B cell (primary cell): ENCODE measurements around the gene POLQ. TPM values are rescaled to one million over a fixed set of nuclear protein-coding genes. Genes with fewer than 3 reads are reported as not detected.

Source experiments
- ATAC-seq: fragments of 200-7000 bp; cut with Tn5 transposase; one replicate; pipeline ENCODE4 v1.10.0; 2021; ENCODE audit warnings: low read depth, mild to moderate bottlenecking, moderate number of reproducible peaks, moderate library complexity
- CTCF ChIA-PET: fragments of 350-600 bp; sonication (Branson Sonifier 250); formaldehyde crosslinking; loops from one replicate; lab custom pipeline; 2021; ENCODE audit warnings: antibody characterized with exemption, inconsistent platforms; lab: Charles Lee
- POLR2A ChIA-PET: fragments of 350-600 bp; sonication (Branson Sonifier 250); formaldehyde crosslinking; loops from one replicate; lab custom pipeline; 2021; ENCODE audit warnings: antibody characterized with exemption; lab: Charles Lee
- DNase-seq: peaks from one replicate; pipeline ENCODE4 v3.0.0; 2013
- H2AFZ ChIP-seq: 2 replicates; pipeline ENCODE4 v1.6.1; 2012; ENCODE audit warnings: mild to moderate bottlenecking, low read depth, low read length; ENCODE audit not compliant: insufficient read depth, poor library complexity, severe bottlenecking
- H3K27ac ChIP-seq, 2 donors: 1 replicate in 1 of 2; 2 replicates in 1 of 2; pipeline ENCODE4 v1.5.1; 2012 to 2013; ENCODE audit warnings: low read length in 2 of 2, mild to moderate bottlenecking in 2 of 2, moderate library complexity in 1 of 2
- H3K27me3 ChIP-seq, 4 experiments: fragments of 200-600 bp in 1 of 4; sonication (generic) in 1 of 4; replicated peaks in 1 of 4; 1 replicate in 2 of 4; 2 replicates in 2 of 4; pipeline versions ENCODE4 v1.6.1 to v1.7.0; 2013 to 2016; ENCODE audit warnings: low read length in 3 of 4, mild to moderate bottlenecking in 2 of 4, mixed read lengths in 1 of 4, moderate library complexity in 1 of 4; ENCODE audit not compliant: insufficient read depth in 4 of 4, control insufficient read depth in 3 of 4; ENCODE audit errors: control extremely low read depth in 1 of 4
- H3K36me3 ChIP-seq, 2 experiments: replicated peaks in 1 of 2; 1 replicate in 1 of 2; 2 replicates in 1 of 2; pipeline versions ENCODE4 v1.6.1 to v1.7.1; 2013; ENCODE audit warnings: low read length in 1 of 2; ENCODE audit not compliant: insufficient read depth in 2 of 2, control insufficient read depth in 1 of 2; ENCODE audit errors: control extremely low read depth in 1 of 2, extremely low read depth in 1 of 2
- H3K4me1 ChIP-seq, 2 donors: fragments of 200-600 bp in 1 of 2; sonication (generic) in 1 of 2; 1 replicate in 1 of 2; 2 replicates in 1 of 2; pipeline versions ENCODE4 v1.5.1 to v1.6.1; 2013 to 2017; ENCODE audit warnings: low read length in 2 of 2; ENCODE audit not compliant: control insufficient read depth in 2 of 2, insufficient read depth in 2 of 2
- H3K4me2 ChIP-seq: replicated peaks from 2 replicates; pipeline ENCODE3; 2012; ENCODE audit warnings: mild to moderate bottlenecking, low read depth, low read length; ENCODE audit not compliant: poor library complexity, severe bottlenecking
- H3K4me3 ChIP-seq, 5 experiments: fragments of 200-600 bp in 1 of 5; sonication (generic) in 1 of 5; 1 replicate in 3 of 5; 2 replicates in 2 of 5; pipeline versions ENCODE4 v1.5.1 to v1.7.0; 2011 to 2016; ENCODE audit warnings: low read length in 4 of 5, mild to moderate bottlenecking in 4 of 5, low read depth in 2 of 5, control low read depth in 1 of 5, moderate library complexity in 1 of 5; ENCODE audit not compliant: insufficient read depth in 1 of 5; ENCODE audit errors: control extremely low read depth in 1 of 5, extremely low read depth in 1 of 5
- H3K79me2 ChIP-seq: fragments of 200-600 bp; sonication (generic); one replicate; pipeline ENCODE4 v1.6.0; 2016; ENCODE audit warnings: low read length; ENCODE audit not compliant: control insufficient read depth, insufficient read depth
- H3K9ac ChIP-seq: fragments of 200-600 bp; sonication (generic); 2 replicates; pipeline ENCODE4 v1.6.1; 2017; ENCODE audit warnings: mild to moderate bottlenecking, low read length, moderate library complexity
- H3K9me3 ChIP-seq, 3 donors: one replicate each; pipeline versions ENCODE4 v1.6.1 to v1.7.1; 2013; ENCODE audit warnings: low read length in 2 of 3; ENCODE audit not compliant: control insufficient read depth in 2 of 3, insufficient read depth in 1 of 3; ENCODE audit errors: control extremely low read depth in 1 of 3
- H4K20me1 ChIP-seq: 2 replicates; pipeline ENCODE4 v1.6.0; 2012; ENCODE audit warnings: mild to moderate bottlenecking, low read length; ENCODE audit not compliant: insufficient read depth, control insufficient read depth, poor library complexity, severe bottlenecking
- H3K27ac Mint-ChIP-seq: one replicate; pipeline ENCODE4 v1.8.0; 2021; ENCODE audit warnings: mixed read lengths
- H3K27me3 Mint-ChIP-seq: one replicate; pipeline ENCODE4 v1.8.0; 2021; ENCODE audit warnings: mixed read lengths
- H3K4me1 Mint-ChIP-seq: one replicate; pipeline ENCODE4 v1.8.0; 2021; ENCODE audit warnings: mixed read lengths
- H3K4me3 Mint-ChIP-seq: one replicate; pipeline ENCODE4 v1.8.0; 2021; ENCODE audit warnings: mixed read lengths
- H3K9me3 Mint-ChIP-seq: one replicate; pipeline ENCODE4 v1.8.0; 2022; ENCODE audit warnings: mixed read lengths; ENCODE audit not compliant: insufficient read depth
- EZH2 ChIP-seq: IDR thresholded peaks from 2 replicates; pipeline ENCODE4 v1.6.1; 2012; ENCODE audit warnings: borderline replicate concordance, low read depth, mild to moderate bottlenecking, moderate library complexity, low read length; ENCODE audit not compliant: insufficient read depth, poor library complexity, severe bottlenecking
- WGBS: methylation state at CpG from one replicate; pipeline ENCODE4 v1.1.5; 2013; ENCODE audit warnings: missing lambda C conversion rate; ENCODE audit not compliant: insufficient coverage; 5-methylcytosine and 5-hydroxymethylcytosine counted together
- intact Hi-C: fragments of 100-400 bp; cut with micrococcal nuclease; formaldehyde crosslinking; loops from one replicate; pipeline ENCODE4 v1.10.0; 2022
- polyA plus RNA-seq: library from polyadenylated mRNA; depleted of rRNA; stranded (reverse); fragments of >200 nt; gene quantifications from 2 replicates; pipeline ENCODE4 v1.2.3, GENCODE V29; 2012
- total RNA-seq, 2 donors: library from RNA; stranded (reverse); fragments of 120-200 nt in 1 of 2; gene quantifications; 1 replicate in 1 of 2; 2 replicates in 1 of 2; pipeline versions ENCODE4 v1.2.3 to v1.2.4, GENCODE V29; 2013 to 2022
- TF ChIP-seq, protein P1 (sequence below): fragments of 200-600 bp; IDR thresholded peaks from one replicate; pipeline ENCODE4 v1.8.0; 2022; ENCODE audit warnings: antibody characterized with exemption, mild to moderate bottlenecking

The POLQ gene
- total and polyA plus RNA-seq, 2 donors (not counting 1 experiment from before 2014, with no cell fraction given) = 0.25 to 0.79 TPM

DNA sequence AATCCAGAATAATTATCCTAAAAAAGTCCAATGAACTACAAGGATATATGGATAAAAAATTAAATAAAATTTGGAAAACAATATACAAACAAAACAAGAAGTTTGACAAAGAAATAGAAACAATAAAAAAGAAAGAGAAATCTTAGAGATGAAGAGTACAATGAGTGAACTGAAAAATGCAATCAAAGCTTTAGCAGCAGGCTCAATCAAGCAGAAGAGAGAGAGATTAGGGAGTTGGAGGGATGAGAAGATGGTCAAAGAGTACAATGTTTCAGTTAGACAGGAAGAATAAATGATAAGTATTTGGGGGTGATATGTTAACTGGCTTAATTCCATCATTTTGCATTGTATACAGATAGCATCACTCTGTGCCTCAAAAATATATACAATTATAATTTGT lies 29.9 kb downstream of the POLQ start:
- peaks cover 11% of the 10 kb centered on the region for H3K9me3 Mint-ChIP-seq
- ATAC-seq = no peak

DNA sequence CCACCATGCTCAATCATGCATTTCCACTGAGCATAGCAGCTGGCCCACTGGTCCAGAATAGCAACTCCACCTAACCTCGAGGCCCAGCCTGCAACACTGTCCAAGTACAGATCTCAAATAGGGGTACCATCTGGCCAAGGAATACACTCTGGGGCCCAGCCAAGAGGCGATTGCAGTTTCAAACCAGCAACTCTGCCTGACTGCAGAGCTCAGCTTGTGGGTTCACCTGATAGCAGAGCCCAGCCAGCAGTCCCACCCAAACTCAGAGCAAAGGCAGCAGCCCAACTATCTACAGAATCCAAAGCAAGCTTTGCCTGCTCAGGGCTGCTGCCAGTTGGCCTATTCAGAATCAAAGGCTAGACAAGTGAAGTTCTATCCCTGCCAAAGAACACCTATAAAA lies 30.5 kb downstream of the POLQ start:
- Mint-ChIP-seq H3K4me1 (no peaks in the 10 kb centered on the region), H3K4me3 (no peak overlapping the region), H3K9me3 (peaks cover 11% of the 10 kb centered on the region), H3K27me3 (no peaks in the 10 kb centered on the region), H3K27ac (no peak overlapping the region)
- Histone ChIP-seq H3K4me1 (no peaks in the 10 kb centered on the region), H3K79me2 (no peaks in the 10 kb centered on the region), H3K4me3 (no peak overlapping the region), H3K9ac (no peak overlapping the region), H3K27ac (no peak overlapping the region), H4K20me1 (no peaks in the 10 kb centered on the region), H3K9me3 (peaks cover 0 to 19% (median 12%) of the 10 kb centered on the region in 3 donors), H3K36me3 (peaks cover 0 to 5% of the 10 kb centered on the region in 2 experiments), H3K27me3 (no peaks in the 10 kb centered on the region), H3K4me2 (no peak overlapping the region), H2AFZ (no peak overlapping the region)
- CTCF ChIA-PET = interaction anchor here (0.6 kb wide), 1 partner anchor 56 kb away, joined by 3 read pairs; no protein-coding TSS in a partner anchor
- intact Hi-C loops = no loop called here
- DNase-seq (no peak), ATAC-seq (no peak)
- POLR2A ChIA-PET = no interaction called here
- TF ChIP-seq, protein P1, sequence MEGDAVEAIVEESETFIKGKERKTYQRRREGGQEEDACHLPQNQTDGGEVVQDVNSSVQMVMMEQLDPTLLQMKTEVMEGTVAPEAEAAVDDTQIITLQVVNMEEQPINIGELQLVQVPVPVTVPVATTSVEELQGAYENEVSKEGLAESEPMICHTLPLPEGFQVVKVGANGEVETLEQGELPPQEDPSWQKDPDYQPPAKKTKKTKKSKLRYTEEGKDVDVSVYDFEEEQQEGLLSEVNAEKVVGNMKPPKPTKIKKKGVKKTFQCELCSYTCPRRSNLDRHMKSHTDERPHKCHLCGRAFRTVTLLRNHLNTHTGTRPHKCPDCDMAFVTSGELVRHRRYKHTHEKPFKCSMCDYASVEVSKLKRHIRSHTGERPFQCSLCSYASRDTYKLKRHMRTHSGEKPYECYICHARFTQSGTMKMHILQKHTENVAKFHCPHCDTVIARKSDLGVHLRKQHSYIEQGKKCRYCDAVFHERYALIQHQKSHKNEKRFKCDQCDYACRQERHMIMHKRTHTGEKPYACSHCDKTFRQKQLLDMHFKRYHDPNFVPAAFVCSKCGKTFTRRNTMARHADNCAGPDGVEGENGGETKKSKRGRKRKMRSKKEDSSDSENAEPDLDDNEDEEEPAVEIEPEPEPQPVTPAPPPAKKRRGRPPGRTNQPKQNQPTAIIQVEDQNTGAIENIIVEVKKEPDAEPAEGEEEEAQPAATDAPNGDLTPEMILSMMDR = no peak
- no peak for TF ChIP-seq EZH2
- 73% methylated on average over 2 of the region's 2 CpGs for WGBS

More for the DNA sequence above, 29.9 kb downstream of the POLQ start:
- Mint-ChIP-seq H3K4me3 (no peak overlapping the region), H3K27me3 (no peaks in the 10 kb centered on the region), H3K4me1 (no peaks in the 10 kb centered on the region), H3K27ac (no peak overlapping the region)
- CTCF ChIA-PET = interaction anchor here (0.6 kb wide), 1 partner anchor 60 kb away, joined by 5 read pairs; no protein-coding TSS in a partner anchor
- TF ChIP-seq, protein P1 = no peak
- TF ChIP-seq EZH2 = no peak
- Histone ChIP-seq H4K20me1 (no peaks in the 10 kb centered on the region), H3K79me2 (no peaks in the 10 kb centered on the region), H3K36me3 (peaks cover 0 to 5% of the 10 kb centered on the region in 2 experiments), H3K4me3 (no peak overlapping the region), H2AFZ (no peak overlapping the region), H3K9me3 (peaks cover 0 to 19% (median 12%) of the 10 kb centered on the region in 3 donors), H3K4me1 (no peaks in the 10 kb centered on the region), H3K27ac (no peak overlapping the region), H3K9ac (no peak overlapping the region), H3K4me2 (no peak overlapping the region), H3K27me3 (no peaks in the 10 kb centered on the region)
- DNase-seq = no peak
- intact Hi-C loops = no loop called here
- POLR2A ChIA-PET = no interaction called here
